Tibial artery (tissue), 4 donors: ENCODE data around the gene CHERP.

Experiments used
- DNase-seq, 2 donors: peaks; one replicate each; pipeline ENCODE4 v3.0.0-alpha.2; 2019
- H3K27ac ChIP-seq, 2 donors: fragments of 200-600 bp; sonication (generic) in 1 of 2; 1 replicate in 1 of 2; 2 replicates in 1 of 2; pipeline ENCODE4 v1.5.1; 2018 to 2019; ENCODE audit warnings: mild to moderate bottlenecking in 1 of 2
- H3K27me3 ChIP-seq, 2 donors: fragments of 200-600 bp; sonication (generic) in 1 of 2; one replicate each; pipeline versions ENCODE4 v1.5.1 to v1.6.0; 2016 to 2019
- H3K36me3 ChIP-seq, 3 donors: fragments of 200-600 bp; sonication (generic) in 2 of 3; one replicate each; pipeline ENCODE4 v1.5.1; 2016 to 2019; ENCODE audit warnings: mild to moderate bottlenecking in 2 of 3
- H3K4me1 ChIP-seq, 4 donors: fragments of 200-600 bp; sonication (generic) in 2 of 4; 1 replicate in 3 of 4; 2 replicates in 1 of 4; pipeline ENCODE4 v1.5.1; 2016 to 2019
- H3K4me3 ChIP-seq, 2 donors: fragments of 200-600 bp; sonication (generic) in 1 of 2; 1 replicate in 1 of 2; 2 replicates in 1 of 2; pipeline ENCODE4 v1.5.1; 2018 to 2019; ENCODE audit warnings: mild to moderate bottlenecking in 2 of 2
- H3K9me3 ChIP-seq, 3 donors: fragments of 200-600 bp; sonication (generic) in 1 of 3; one replicate each; pipeline ENCODE4 v1.5.1; 2016 to 2019
- CTCF ChIP-seq, 2 experiments: fragments of 200-600 bp in 1 of 2; fragments of 450-650 bp in 1 of 2; IDR thresholded peaks; one replicate each; pipeline ENCODE4 v1.5.1; 2017 to 2019; ENCODE audit warnings: antibody characterized with exemption in 2 of 2, mild to moderate bottlenecking in 1 of 2, moderate library complexity in 1 of 2
- intact Hi-C: fragments of 100-400 bp; cut with DNase I; formaldehyde crosslinking; loops from one replicate; pipeline ENCODE4 v1.15.0; 2023; ENCODE audit warnings: low total_unique reads

CHERP gene

DNA sequence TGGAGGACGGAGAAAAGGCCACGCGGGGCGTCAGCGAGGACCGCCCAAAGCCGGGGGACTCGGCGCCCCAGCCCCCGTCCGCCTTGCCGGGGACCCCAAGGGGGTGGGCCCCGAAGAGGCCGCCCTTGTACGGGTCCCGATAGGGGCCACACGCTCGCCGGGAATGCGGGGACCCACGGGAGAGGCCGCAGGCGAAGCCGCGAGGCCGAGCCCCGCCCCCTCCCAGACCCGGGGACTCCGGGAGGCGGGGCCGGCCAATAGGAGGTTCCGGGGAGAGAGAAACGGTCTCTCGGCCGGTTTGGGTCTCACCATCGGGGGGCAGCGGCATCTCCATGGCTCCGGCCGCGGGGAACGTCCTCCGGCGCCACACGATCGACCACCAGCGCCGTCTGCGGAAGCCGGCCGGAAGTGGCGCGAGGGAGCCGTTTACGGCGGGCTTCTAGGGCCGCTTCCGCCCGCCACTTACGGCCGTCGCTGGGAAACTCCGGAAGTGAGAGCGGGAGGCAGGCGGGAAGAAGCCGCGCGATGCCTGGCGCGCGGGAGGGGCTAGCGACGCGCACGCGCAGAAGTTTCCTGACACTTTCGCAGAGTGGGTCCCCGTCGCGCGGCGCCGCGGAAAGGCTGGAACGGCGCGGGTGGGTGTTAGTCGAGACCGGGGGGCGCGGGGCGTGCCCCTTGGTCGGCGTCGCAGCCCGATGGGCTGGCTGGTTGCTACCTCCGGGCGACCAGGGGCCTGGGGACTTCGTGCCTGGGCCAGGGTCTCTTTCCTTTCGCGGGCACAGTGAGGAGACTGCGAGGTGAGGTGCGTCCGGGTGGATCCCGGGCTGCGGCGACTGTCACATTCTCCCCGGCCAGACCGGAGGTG is at the start of gene CHERP:
CHERP (minus strand) TSS at position 393 of the 865 bp plus-strand sequence; CDS start at position 334, 59 bp downstream.
- TF ChIP-seq CTCF (IDR thresholded peaks at IDR 0.05), result no peak
- H3K9me3 ChIP-seq, result no peaks in the 10 kb centered on the region
- H3K4me3 ChIP-seq, result peak within 1 kb of the TSS; percentile 78 to 82
- H3K36me3 ChIP-seq, result peaks cover 2 to 32% (median 16%) of the 10 kb centered on the region in 3 donors
- DNase-seq, result peak; percentile 89 to 96
- H3K27me3 ChIP-seq, result no peaks in the 10 kb centered on the region
- H3K27ac ChIP-seq, result peak within 1 kb of the TSS; percentile 89 to 92
- peaks cover 0 to 49% (median 34%) of the 10 kb centered on the region in 4 donors for H3K4me1 ChIP-seq
- intact Hi-C loops, result no loop called here

GRCh38 chr19:16590876-16591802 is 48.9 kb upstream of the CHERP start:
- H3K36me3 ChIP-seq, result no peaks in the 10 kb centered on the region
- peaks cover 6 to 52% (median 33%) of the 10 kb centered on the region in 4 donors for H3K4me1 ChIP-seq
- DNase-seq, result no peak
- no peak overlapping the region for H3K27ac ChIP-seq
- no peaks in the 10 kb centered on the region for H3K9me3 ChIP-seq
- H3K27me3 ChIP-seq, result no peaks in the 10 kb centered on the region
- no peak overlapping the region for H3K4me3 ChIP-seq
- no peak for TF ChIP-seq CTCF (IDR thresholded peaks at IDR 0.05)
- intact Hi-C loops, result no loop called here

DNA sequence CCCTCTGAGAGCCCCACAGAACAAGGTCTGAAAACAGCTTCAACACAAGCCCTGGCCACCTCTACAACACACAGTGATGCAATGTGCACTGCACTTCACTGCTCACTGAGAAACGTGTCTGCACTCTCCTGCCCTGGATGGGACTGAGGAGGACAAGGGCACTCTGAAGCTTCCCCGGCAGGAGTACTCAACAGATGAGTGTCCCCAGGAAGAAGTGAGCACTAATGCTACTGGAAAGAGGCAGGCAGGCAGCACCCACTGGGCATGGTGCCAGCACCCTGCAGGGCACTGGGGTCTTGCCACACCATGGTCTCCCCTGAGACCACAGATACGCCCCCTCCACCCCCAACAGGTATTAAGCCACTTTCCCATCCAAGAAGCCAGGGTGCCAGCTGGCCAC is 47.7 kb upstream of the CHERP start:
- intact Hi-C loops, result no loop called here
- no peaks in the 10 kb centered on the region for H3K27me3 ChIP-seq

GRCh38 chr19:16588824-16589577 is 46.8 kb upstream of the CHERP start:
- Histone ChIP-seq H3K27me3 (no peaks in the 10 kb centered on the region), H3K9me3 (no peaks in the 10 kb centered on the region), H3K4me3 (no peak overlapping the region), H3K36me3 (no peaks in the 10 kb centered on the region), H3K4me1 (peaks cover 11 to 67% (median 44%) of the 10 kb centered on the region in 4 donors), H3K27ac (peak overlapping the region in 1 of 2 donors; percentile 38)
- TF ChIP-seq CTCF (IDR thresholded peaks at IDR 0.05), result no peak
- DNase-seq, result no peak
- intact Hi-C loops, result no loop called here

More for the DNA sequence above, 47.7 kb upstream of the CHERP start:
- H3K4me3 ChIP-seq, result no peak overlapping the region
- no peak for DNase-seq
- H3K4me1 ChIP-seq, result peaks cover 6 to 61% (median 34%) of the 10 kb centered on the region in 4 donors
- no peaks in the 10 kb centered on the region for H3K36me3 ChIP-seq
- H3K27ac ChIP-seq, result no peak overlapping the region
- no peak for TF ChIP-seq CTCF (IDR thresholded peaks at IDR 0.05)
- no peaks in the 10 kb centered on the region for H3K9me3 ChIP-seq
